GM23338 (cell line): ENCODE data around the gene CGNL1. TPM values are rescaled to one million over a fixed set of nuclear protein-coding genes. Genes with fewer than 3 reads are reported as not detected.

ENCODE experiments used
- ATAC-seq: fragments of 200-7000 bp; cut with Tn5 transposase; 3 replicates; pipeline ENCODE4 v1.9.1; 2020
- DNase-seq: peaks from one replicate; pipeline ENCODE4 v3.0.0-alpha.2; 2015; ENCODE audit warnings: low spot score
- H2AFZ ChIP-seq: fragments of 200-600 bp; sonication (generic); 2 replicates; pipeline ENCODE4 v1.8.0; 2016; ENCODE audit warnings: antibody characterized with exemption, mild to moderate bottlenecking, moderate library complexity
- H3F3A ChIP-seq: fragments of 200-600 bp; sonication (generic); replicated peaks from 2 replicates; pipeline ENCODE4 v1.8.0; 2017; ENCODE audit warnings: antibody characterized with exemption, mixed run types, low read depth
- H3K27ac ChIP-seq: fragments of 200-600 bp; sonication (generic); 2 replicates; pipeline ENCODE4 v1.6.1; 2016; ENCODE audit warnings: low read depth
- H3K27me3 ChIP-seq: fragments of 200-600 bp; sonication (generic); 2 replicates; pipeline ENCODE4 v1.8.0; 2016; ENCODE audit warnings: mild to moderate bottlenecking, mixed run types, moderate library complexity; ENCODE audit not compliant: insufficient read depth
- H3K36me3 ChIP-seq: fragments of 200-600 bp; sonication (generic); 2 replicates; pipeline ENCODE4 v1.8.0; 2016; ENCODE audit warnings: mild to moderate bottlenecking; ENCODE audit not compliant: insufficient read depth
- H3K4me1 ChIP-seq: fragments of 200-600 bp; sonication (generic); 2 replicates; pipeline ENCODE4 v1.8.0; 2016; ENCODE audit warnings: mild to moderate bottlenecking, moderate library complexity; ENCODE audit not compliant: insufficient read depth
- H3K4me2 ChIP-seq: fragments of 200-600 bp; sonication (generic); 2 replicates; pipeline ENCODE4 v1.7.1; 2017; ENCODE audit warnings: mixed run types
- H3K4me3 ChIP-seq: fragments of 200-600 bp; sonication (generic); 2 replicates; pipeline ENCODE4 v1.6.1; 2016; ENCODE audit warnings: mixed run types
- H3K79me2 ChIP-seq: fragments of 200-600 bp; sonication (generic); replicated peaks from 2 replicates; pipeline ENCODE4 v1.8.0; 2017; ENCODE audit warnings: mild to moderate bottlenecking; ENCODE audit not compliant: insufficient read depth
- H3K9me2 ChIP-seq: fragments of 200-600 bp; sonication (generic); 2 replicates; pipeline ENCODE4 v1.8.0; 2017; ENCODE audit not compliant: insufficient read depth
- H4K20me1 ChIP-seq: fragments of 200-600 bp; sonication (generic); replicated peaks from 2 replicates; pipeline ENCODE4 v1.8.0; 2017; ENCODE audit warnings: mild to moderate bottlenecking; ENCODE audit not compliant: insufficient read depth
- H3K27ac Mint-ChIP-seq: 2 replicates; pipeline ENCODE4 v1.8.0; 2020; ENCODE audit warnings: inconsistent platforms, mild to moderate bottlenecking, moderate library complexity, mixed read lengths
- H3K27me3 Mint-ChIP-seq: 3 replicates; pipeline ENCODE4 v1.8.0; 2022; ENCODE audit warnings: low read depth, mild to moderate bottlenecking, moderate library complexity, mixed read lengths, inconsistent platforms; ENCODE audit not compliant: insufficient read depth, poor library complexity
- H3K36me3 Mint-ChIP-seq: 3 replicates; pipeline ENCODE4 v1.8.0; 2021; ENCODE audit warnings: low read depth, mild to moderate bottlenecking, inconsistent platforms, moderate library complexity, mixed read lengths
- H3K4me1 Mint-ChIP-seq: 3 replicates; pipeline ENCODE4 v1.8.0; 2020; ENCODE audit warnings: mild to moderate bottlenecking, inconsistent platforms, mixed read lengths
- H3K4me3 Mint-ChIP-seq: 3 replicates; pipeline ENCODE4 v1.8.0; 2021; ENCODE audit warnings: moderate library complexity, mild to moderate bottlenecking, inconsistent platforms, mixed read lengths
- H3K9me3 Mint-ChIP-seq: 3 replicates; pipeline ENCODE4 v1.8.0; 2020; ENCODE audit warnings: moderate library complexity, mild to moderate bottlenecking, inconsistent platforms, mixed read lengths
- CREB1 ChIP-seq: fragments of 250-450 bp; sonication (Bioruptor Pico); IDR thresholded peaks from 2 replicates; pipeline ENCODE4 v1.5.0; 2020; ENCODE audit warnings: low read depth, mild to moderate bottlenecking, moderate library complexity
- CTCF ChIP-seq, 2 experiments: fragments of 200-600 bp in 1 of 2; sonication (generic) in 1 of 2; conservative IDR thresholded peaks; 2 replicates each; pipeline versions ENCODE4 v1.5.1 to v1.6.1; 2016 to 2017; ENCODE audit warnings: antibody characterized with exemption in 2 of 2, low read depth in 2 of 2, mild to moderate bottlenecking in 2 of 2, moderate library complexity in 1 of 2
- ETS1 ChIP-seq: IDR thresholded peaks from 2 replicates; pipeline ENCODE4 v1.6.1; 2016; ENCODE audit warnings: antibody characterized with exemption
- EZH2 ChIP-seq: fragments of 200-600 bp; sonication (generic); IDR thresholded peaks from one replicate; pipeline ENCODE4 v1.8.0; 2017; ENCODE audit warnings: antibody characterized with exemption, mild to moderate bottlenecking, low read depth; ENCODE audit not compliant: unreplicated experiment
- EZH2phosphoT487 ChIP-seq: fragments of 200-600 bp; sonication (generic); IDR thresholded peaks from one replicate; pipeline ENCODE4 v1.8.1; 2018; ENCODE audit warnings: antibody characterized with exemption; ENCODE audit not compliant: unreplicated experiment
- JUNB ChIP-seq: IDR thresholded peaks from one replicate; pipeline ENCODE4 v1.6.1; 2016; ENCODE audit warnings: antibody characterized with exemption; ENCODE audit not compliant: unreplicated experiment
- NANOG ChIP-seq: IDR thresholded peaks from 2 replicates; pipeline ENCODE4 v1.6.1; 2016; ENCODE audit warnings: antibody characterized with exemption, borderline replicate concordance
- POLR2AphosphoS5 ChIP-seq: IDR thresholded peaks from 2 replicates; pipeline ENCODE4 v1.6.1; 2016; ENCODE audit warnings: antibody characterized with exemption, low read depth
- REST ChIP-seq: IDR thresholded peaks from one replicate; pipeline ENCODE4 v1.6.1; 2018; ENCODE audit warnings: antibody characterized with exemption; ENCODE audit not compliant: unreplicated experiment
- STAT1 ChIP-seq: IDR thresholded peaks from one replicate; pipeline ENCODE4 v1.6.1; 2016; ENCODE audit warnings: antibody characterized with exemption; ENCODE audit not compliant: unreplicated experiment
- ZNF114 ChIP-seq: fragments of 250-450 bp; sonication (Bioruptor Pico); IDR thresholded peaks from 2 replicates; pipeline ENCODE4 v1.5.0; 2020; ENCODE audit warnings: mild to moderate bottlenecking, moderate library complexity
- ZNF331 ChIP-seq: fragments of 250-450 bp; sonication (Bioruptor Pico); IDR thresholded peaks from 2 replicates; pipeline ENCODE4 v1.5.0; 2020; ENCODE audit warnings: low read depth, mild to moderate bottlenecking, moderate library complexity
- ZNF462 ChIP-seq: fragments of 250-450 bp; sonication (Bioruptor Pico); IDR thresholded peaks from 2 replicates; pipeline ENCODE4 v1.5.0; 2020; ENCODE audit warnings: mild to moderate bottlenecking, moderate library complexity
- polyA plus RNA-seq: library from polyadenylated mRNA; unstranded; fragments of >200 nt; fragmentation: Nextera tagmentation; extraction: Ambion mirVana; gene quantifications from 2 replicates; pipeline ENCODE4 v1.2.1, GENCODE V29; 2016
- total RNA-seq: library from RNA; depleted of rRNA; stranded (reverse); fragments of >200 nt; shearing (Covaris generic); gene quantifications from 2 replicates; pipeline ENCODE4 v1.2.3, GENCODE V29; 2014

The CGNL1 gene
- total and polyA plus RNA-seq, 2 experiments from 2014 or later = 20.0 to 57.8 TPM

- H3K36me3 Mint-ChIP-seq = peaks cover 45% of the 10 kb centered on the region
- H3K9me3 Mint-ChIP-seq = no peaks in the 10 kb centered on the region
- peaks cover 16% of the 10 kb centered on the region for H3K4me1 ChIP-seq
Observed at GRCh38 chr15:57443486-57443885, 67.2 kb downstream of the CGNL1 start.

More at GRCh38 chr15:57443486-57443885, 67.2 kb downstream of the CGNL1 start:
- Histone ChIP-seq H3K27ac (no peak overlapping the region), H4K20me1 (no peaks in the 10 kb centered on the region), H3K27me3 (no peaks in the 10 kb centered on the region), H3K36me3 (peaks cover 17% of the 10 kb centered on the region; the same call in 1 of the 2 replicates), H3K4me3 (no peak overlapping the region), H2AFZ (no peak overlapping the region), H3K79me2 (peaks cover 7% of the 10 kb centered on the region; the same call in 1 of the 2 replicates), H3K9me2 (no peaks in the 10 kb centered on the region; the same call in 1 of the 2 replicates), H3K4me2 (no peak overlapping the region), H3F3A (no peaks in the 10 kb centered on the region)
- DNase-seq (no peak), ATAC-seq (no peak)
- Mint-ChIP-seq H3K4me3 (no peak overlapping the region), H3K27ac (no peak overlapping the region), H3K4me1 (peaks cover 33% of the 10 kb centered on the region), H3K27me3 (no peaks in the 10 kb centered on the region)
- TF ChIP-seq JUNB (no peak), STAT1 (no peak), POLR2AphosphoS5 (no peak), EZH2 (no peak), ZNF331 (no peak), CREB1 (CRISPR knock-in tag) (no peak), ETS1 (no peak), NANOG (no peak), ZNF462 (CRISPR knock-in tag) (no peak), CTCF (conservative IDR thresholded peaks at IDR 0.05; ENCODE audit: low read depth in 2 of 2) (no peak), ZNF114 (no peak), REST (no peak), EZH2phosphoT487 (no peak)
